ENCODE measurements around the gene MAP1LC3A.
"Not testable (repeated sequence)": the region's sequence is repeated elsewhere in the genome, so short reads cannot be mapped to it uniquely, and the experiment has no call there.

Gene MAP1LC3A

GRCh38 chr20:34558320-34559218 is at the start of gene MAP1LC3A:
TSS of gene MAP1LC3A (plus strand) at chr20:34558718. CDS start at chr20:34558869, 151 bp downstream.
- DNase-seq (ENCODE audit: low spot score), result peak; percentile 90

GRCh38 chr20:34510575-34510974 is 47.9 kb upstream of the MAP1LC3A start:
- DNase-seq (ENCODE audit: low spot score), result no peak

- DNase-seq (ENCODE audit: low spot score), result no peak
Observed at GRCh38 chr20:34511891-34512265, 46.6 kb upstream of the MAP1LC3A start.

- no peak for DNase-seq (ENCODE audit: low spot score)
Observed at GRCh38 chr20:34512266-34512954, 46.1 kb upstream of the MAP1LC3A start.

- DNase-seq (ENCODE audit: low spot score), result peak; percentile 39
Observed at GRCh38 chr20:34512955-34513419, 45.5 kb upstream of the MAP1LC3A start.

- not testable (repeated sequence) for DNase-seq (ENCODE audit: low spot score)
Observed at GRCh38 chr20:34514034-34514433, 44.5 kb upstream of the MAP1LC3A start.

GRCh38 chr20:34514897-34515483 is 43.5 kb upstream of the MAP1LC3A start:
- DNase-seq (ENCODE audit: low spot score), result no peak

- DNase-seq (ENCODE audit: low spot score), result peak; percentile 75
Observed at GRCh38 chr20:34515484-34516246, 42.9 kb upstream of the MAP1LC3A start.

- DNase-seq (ENCODE audit: low spot score), result peak; percentile 95
Observed at GRCh38 chr20:34516247-34517113, 42.0 kb upstream of the MAP1LC3A start, which contains the start of gene DYNLRB1. TSS of gene DYNLRB1 (plus strand) at chr20:34516422. CDS start at chr20:34516459, 37 bp downstream.

GRCh38 chr20:34517114-34517505 is 41.4 kb upstream of the MAP1LC3A start:
- DNase-seq (ENCODE audit: low spot score), result no peak

- not testable (repeated sequence) for DNase-seq (ENCODE audit: low spot score)
Observed at GRCh38 chr20:34518863-34519262, 39.7 kb upstream of the MAP1LC3A start.

GRCh38 chr20:34519841-34520240 is 38.7 kb upstream of the MAP1LC3A start:
- not testable (repeated sequence) for DNase-seq (ENCODE audit: low spot score)

- peak; percentile 40 for DNase-seq (ENCODE audit: low spot score)
Observed at GRCh38 chr20:34522969-34523871, 35.3 kb upstream of the MAP1LC3A start.

- no peak for DNase-seq (ENCODE audit: low spot score)
Observed at GRCh38 chr20:34524426-34524825, 34.1 kb upstream of the MAP1LC3A start.

- DNase-seq (ENCODE audit: low spot score), result no peak
Observed at GRCh38 chr20:34525342-34525708, 33.2 kb upstream of the MAP1LC3A start.

GRCh38 chr20:34525709-34526416 is 32.7 kb upstream of the MAP1LC3A start:
- no peak for DNase-seq (ENCODE audit: low spot score)

- no peak for DNase-seq (ENCODE audit: low spot score)
Observed at GRCh38 chr20:34526466-34526865, 32.1 kb upstream of the MAP1LC3A start.

- no peak for DNase-seq (ENCODE audit: low spot score)
Observed at GRCh38 chr20:34527016-34527415, 31.5 kb upstream of the MAP1LC3A start.

GRCh38 chr20:34528921-34529297 is 29.6 kb upstream of the MAP1LC3A start:
- DNase-seq (ENCODE audit: low spot score), result no peak

Measured in CD4-positive, alpha-beta T cell treated with Interleukin-15 for 4 hours (primary cell).